Renal cortex interstitium (tissue), 11 donors: ENCODE measurements around the gene HMGXB3. TPM values are rescaled to one million over a fixed set of nuclear protein-coding genes. Genes with fewer than 3 reads are reported as not detected.

Experiments used
- DNase-seq, 11 donors: peaks; one replicate each; pipeline ENCODE4 v3.0.0-alpha.2; 2013; ENCODE audit warnings: low read depth in 9 of 11, low spot score in 4 of 11; ENCODE audit errors: extremely low read depth in 1 of 11
- polyA plus RNA-seq, 3 donors: library from polyadenylated mRNA; unstranded; fragments of 120-200 nt; gene quantifications; one replicate each; pipeline ENCODE4 v1.2.1, GENCODE V29; 2013; ENCODE audit not compliant: insufficient read length in 3 of 3

HMGXB3 gene
- polyA plus RNA-seq, 3 donors = 32.5 to 47.9 (median 40.2) TPM

GRCh38 chr5:149975409-149975808, 25.1 kb upstream of the HMGXB3 start:
- no peak for DNase-seq

- no peak for DNase-seq
Observed at GRCh38 chr5:149979896-149980295, 20.6 kb upstream of the HMGXB3 start.

DNA sequence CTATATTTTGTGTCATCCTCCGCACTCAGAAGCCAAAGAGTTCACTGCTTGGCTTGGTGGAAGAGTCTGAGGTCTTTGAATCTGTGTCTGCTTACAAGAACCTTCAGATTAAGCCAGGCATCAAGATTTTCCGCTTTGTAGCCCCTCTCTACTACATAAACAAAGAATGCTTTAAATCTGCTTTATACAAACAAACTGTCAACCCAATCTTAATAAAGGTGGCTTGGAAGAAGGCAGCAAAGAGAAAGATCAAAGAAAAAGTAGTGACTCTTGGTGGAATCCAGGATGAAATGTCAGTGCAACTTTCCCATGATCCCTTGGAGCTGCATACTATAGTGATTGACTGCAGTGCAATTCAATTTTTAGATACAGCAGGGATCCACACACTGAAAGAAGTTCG, 19.3 kb upstream of the HMGXB3 start:
- DNase-seq = no peak

DNA sequence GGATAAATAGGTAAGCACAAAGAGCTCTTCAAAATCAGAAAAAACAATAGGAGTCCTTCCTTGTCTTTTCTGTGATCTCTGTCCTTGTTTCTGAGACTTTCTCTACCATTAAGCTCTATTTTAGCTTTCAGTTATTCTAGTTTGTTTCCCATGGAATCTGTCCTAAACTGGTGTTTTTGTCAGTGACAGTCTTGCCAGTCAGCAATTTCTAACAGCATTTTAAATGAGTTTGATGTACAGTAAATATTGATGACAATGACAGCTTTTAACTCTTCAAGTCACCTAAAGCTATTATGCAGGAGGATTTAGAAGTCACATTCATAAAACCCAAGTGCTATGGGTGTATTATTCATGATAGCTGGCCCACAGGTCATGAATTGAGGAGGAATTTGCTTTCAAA, 18.0 kb upstream of the HMGXB3 start:
- no peak for DNase-seq

- no peak for DNase-seq
Observed at GRCh38 chr5:149988126-149988525, 12.4 kb upstream of the HMGXB3 start.

- peak in 9 of 11 donors; percentile 60 to 83 (median 66) for DNase-seq
Observed at GRCh38 chr5:149990518-149991376, 9.8 kb upstream of the HMGXB3 start.

DNA sequence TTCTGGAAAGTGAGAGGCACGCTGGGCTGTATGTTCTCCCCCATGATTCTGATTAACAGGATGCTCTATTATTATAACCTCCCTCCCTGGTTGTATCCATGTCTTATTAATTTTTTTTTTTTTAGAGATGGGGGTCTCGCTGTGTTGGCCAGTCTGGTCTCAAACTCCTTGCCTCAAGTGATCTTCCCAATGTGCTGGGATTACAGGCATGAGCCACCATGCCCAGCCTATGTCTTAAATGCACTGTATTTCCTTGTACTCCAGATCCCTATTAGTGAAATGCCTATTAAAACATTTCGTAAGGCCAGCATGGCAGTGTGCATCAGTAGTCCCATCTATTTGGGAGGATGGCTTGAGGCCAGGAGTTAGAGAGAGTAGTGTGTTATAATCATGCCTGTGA, 7.1 kb upstream of the HMGXB3 start:
- DNase-seq = no peak

DNA sequence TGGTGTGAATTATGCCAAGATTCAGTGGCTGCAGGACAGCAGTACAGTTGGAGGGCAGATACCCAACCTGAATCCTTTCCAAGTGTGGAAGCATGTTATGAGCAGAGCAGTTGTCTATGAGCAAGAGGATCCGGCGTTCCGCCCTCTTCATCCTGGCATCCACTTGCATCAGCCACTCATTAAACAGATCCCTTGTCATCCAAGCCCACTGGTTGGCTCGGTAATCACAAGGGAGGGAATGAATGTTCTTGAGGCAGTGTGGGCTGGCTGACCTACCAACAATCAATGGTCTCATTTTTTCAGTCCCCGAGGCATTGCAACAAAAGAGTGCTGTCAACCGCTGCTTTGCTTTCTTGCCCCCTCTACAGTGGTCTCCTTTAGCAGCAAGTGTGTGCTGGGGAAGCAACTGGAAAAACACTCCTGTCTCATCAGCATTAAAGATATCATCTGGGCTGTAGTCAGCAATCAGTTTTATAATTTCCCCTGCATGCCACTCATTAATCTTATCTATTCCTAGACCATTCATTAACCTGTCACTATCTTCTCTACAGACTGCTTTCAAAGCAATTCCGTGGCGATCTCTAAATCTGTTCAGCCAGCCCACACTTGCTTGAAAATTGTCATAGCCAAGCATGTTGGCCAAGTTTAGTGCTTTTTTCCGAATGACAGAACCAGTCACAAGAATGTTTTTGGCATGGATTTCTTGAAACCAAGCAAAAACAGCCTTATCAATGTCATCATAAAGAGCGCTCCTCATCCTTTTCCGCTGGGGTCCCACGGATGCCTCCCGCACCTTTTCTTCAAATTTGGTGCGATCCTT, 4.9 kb upstream of the HMGXB3 start:
- DNase-seq = no peak

- DNase-seq = no peak
Observed at GRCh38 chr5:149996205-149996890, 4.2 kb upstream of the HMGXB3 start.

- no peak for DNase-seq
Observed at GRCh38 chr5:149998281-149998680, 2.3 kb upstream of the HMGXB3 start.

GRCh38 chr5:149999359-149999758, 1.2 kb upstream of the HMGXB3 start:
- no peak for DNase-seq

- DNase-seq = no peak
Observed at GRCh38 chr5:149999866-150000255, 678 bp upstream of the HMGXB3 start.

- DNase-seq = no peak
Observed at GRCh38 chr5:150000990-150001659, 586 bp downstream of the HMGXB3 start.

DNA sequence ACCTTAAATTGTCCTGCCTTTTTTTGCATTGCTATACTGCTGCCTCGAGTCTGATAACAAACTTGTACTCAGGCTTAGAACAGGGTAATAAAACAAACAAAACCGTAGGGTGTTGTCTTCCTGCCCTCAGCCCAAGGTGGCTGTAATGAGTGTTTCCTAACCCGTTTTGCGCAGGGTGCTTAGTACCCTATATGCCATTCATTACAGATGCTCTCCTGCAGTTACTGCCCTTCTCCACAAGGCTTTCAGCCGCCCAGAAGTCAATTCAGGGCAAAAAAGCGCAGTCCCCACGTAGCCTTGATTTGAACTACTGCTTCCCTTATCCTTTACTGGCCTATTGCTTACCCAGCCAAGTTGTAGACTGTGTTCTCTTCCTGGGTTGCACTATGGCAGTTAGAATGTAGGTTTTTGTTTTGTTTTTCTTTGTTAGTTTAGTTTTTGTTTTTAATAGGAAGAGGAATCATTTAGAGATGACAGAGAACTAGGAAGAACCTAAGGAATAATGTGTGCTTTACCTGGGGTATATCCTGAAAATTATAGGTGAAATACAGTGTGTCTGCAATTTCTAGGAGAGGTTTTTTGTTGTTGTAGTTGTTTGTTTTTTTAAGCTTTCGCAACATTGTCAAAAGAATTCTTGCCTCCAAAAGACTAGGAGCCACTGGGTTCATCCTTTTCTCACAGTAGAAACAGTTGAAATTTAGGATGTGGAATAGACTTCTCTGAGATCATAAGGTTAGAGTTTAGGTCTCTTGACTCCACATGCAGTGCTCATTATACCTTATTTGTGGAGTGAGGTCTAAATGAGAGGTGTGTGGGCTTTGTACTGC, 1.3 kb downstream of the HMGXB3 start:
- DNase-seq = no peak

DNA sequence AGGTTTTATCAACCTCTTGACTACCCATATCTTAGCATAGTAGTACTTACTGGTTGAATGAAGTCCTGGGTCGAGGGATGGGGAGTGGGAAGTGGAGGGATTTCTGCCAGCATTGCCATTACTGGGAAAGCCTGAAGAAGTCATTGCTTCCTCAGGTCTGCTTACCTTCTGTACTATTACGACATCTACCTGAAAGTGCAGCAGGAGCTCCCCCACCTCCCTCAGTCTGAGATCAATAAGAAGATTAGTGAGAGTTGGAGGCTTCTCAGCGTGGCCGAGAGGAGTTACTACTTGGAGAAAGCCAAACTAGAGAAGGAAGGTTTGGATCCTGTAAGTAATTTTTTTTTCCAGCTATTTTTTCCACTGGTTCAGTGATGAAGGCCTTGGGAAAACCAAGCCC, 5.8 kb downstream of the HMGXB3 start:
- no peak for DNase-seq

DNA sequence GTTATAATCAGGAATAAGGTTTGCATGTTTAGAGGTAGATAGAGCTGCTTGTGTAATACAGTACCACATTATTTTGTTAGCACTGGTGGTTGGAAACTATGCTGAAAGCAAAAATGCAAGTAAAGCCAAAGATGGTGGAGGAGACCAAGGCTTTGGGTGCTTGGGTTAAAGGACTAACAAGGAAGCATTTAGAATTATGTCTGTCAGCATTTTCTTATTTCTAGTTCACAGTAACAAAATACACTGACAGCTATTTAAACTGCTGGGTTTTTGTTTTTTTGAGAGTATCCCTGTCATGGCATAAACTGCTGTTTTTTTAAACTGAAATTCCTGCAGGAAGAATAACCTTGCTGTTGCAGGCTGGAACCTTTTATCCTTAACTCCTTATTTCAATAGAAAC, 6.5 kb downstream of the HMGXB3 start:
- no peak for DNase-seq

- DNase-seq = no peak
Observed at GRCh38 chr5:150009671-150010387, 9.3 kb downstream of the HMGXB3 start.

DNA sequence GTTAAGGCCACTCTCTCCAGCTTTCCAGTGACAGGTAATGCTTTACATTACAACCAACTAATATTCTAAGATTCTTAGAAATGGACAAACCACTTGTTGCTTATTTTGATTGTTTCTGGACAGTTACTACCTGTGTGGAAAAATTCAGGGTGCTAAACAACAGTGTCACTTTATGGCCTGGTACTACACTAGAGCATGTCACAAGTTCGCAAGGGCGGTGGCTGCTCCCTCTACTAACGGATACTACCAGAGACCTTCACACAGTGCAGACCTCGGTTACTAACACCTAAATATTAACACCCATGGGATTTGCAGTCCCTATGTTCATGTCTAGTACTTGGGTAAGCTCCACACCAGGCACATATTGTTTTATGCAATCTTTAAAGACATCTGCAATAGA, 13.4 kb downstream of the HMGXB3 start:
- no peak for DNase-seq
